HG02938 (cell line): ENCODE measurements around the gene CFAP47.
"Not testable (repeated sequence)": the region's sequence is repeated elsewhere in the genome, so short reads cannot be mapped to it uniquely, and the experiment has no call there.

Experiments used
- ATAC-seq: cut with Tn5 transposase; IDR thresholded peaks from one replicate; pipeline ENCODE4 v1.9.1; 2021; ENCODE audit warnings: mild to moderate bottlenecking, moderate library complexity; ENCODE audit not compliant: unreplicated experiment

The CFAP47 gene

GRCh38 chrX:35919536-35920309 lies at the start of gene CFAP47:
CFAP47 (plus strand) TSS chrX:35919734; CDS start chrX:35919800, 66 bp downstream.
- no peak for ATAC-seq

GRCh38 chrX:35880601-35881000 lies 38.9 kb upstream of the CFAP47 start:
- no peak for ATAC-seq

GRCh38 chrX:35886135-35886534 lies 33.4 kb upstream of the CFAP47 start:
- ATAC-seq, result no peak

- no peak for ATAC-seq
Measured at GRCh38 chrX:35890699-35891098, 28.8 kb upstream of the CFAP47 start.

- ATAC-seq, result not testable (repeated sequence)
Measured at GRCh38 chrX:35986816-35987215, 67.3 kb downstream of the CFAP47 start.

- no peak for ATAC-seq
Measured at GRCh38 chrX:36007207-36007606, 87.7 kb downstream of the CFAP47 start.

- no peak for ATAC-seq
Measured at GRCh38 chrX:36019125-36019524, 99.6 kb downstream of the CFAP47 start.

GRCh38 chrX:36035550-36035949 lies 116.0 kb downstream of the CFAP47 start:
- ATAC-seq, result no peak

GRCh38 chrX:36062778-36063177 lies 143.2 kb downstream of the CFAP47 start:
- no peak for ATAC-seq

- ATAC-seq, result no peak
Measured at GRCh38 chrX:36071061-36071460, 151.5 kb downstream of the CFAP47 start.

- not testable (repeated sequence) for ATAC-seq
Measured at GRCh38 chrX:36075009-36075408, 155.5 kb downstream of the CFAP47 start.

- ATAC-seq, result no peak
Measured at GRCh38 chrX:36083256-36083655, 163.7 kb downstream of the CFAP47 start.

GRCh38 chrX:36087366-36087765 lies 167.8 kb downstream of the CFAP47 start:
- no peak for ATAC-seq

GRCh38 chrX:36088939-36089338 lies 169.4 kb downstream of the CFAP47 start:
- not testable (repeated sequence) for ATAC-seq

- ATAC-seq, result no peak
Measured at GRCh38 chrX:36102425-36102824, 182.9 kb downstream of the CFAP47 start.

- ATAC-seq, result no peak
Measured at GRCh38 chrX:36116222-36116621, 196.7 kb downstream of the CFAP47 start.

- ATAC-seq, result no peak
Measured at GRCh38 chrX:36159254-36159653, 239.7 kb downstream of the CFAP47 start.

GRCh38 chrX:36160081-36160480 lies 240.5 kb downstream of the CFAP47 start:
- ATAC-seq, result no peak

- ATAC-seq, result no peak
Measured at GRCh38 chrX:36198575-36198974, 279.0 kb downstream of the CFAP47 start.

- ATAC-seq, result no peak
Measured at GRCh38 chrX:36199928-36200327, 280.4 kb downstream of the CFAP47 start.

- ATAC-seq, result no peak
Measured at GRCh38 chrX:36214924-36215323, 295.4 kb downstream of the CFAP47 start.

- no peak for ATAC-seq
Measured at GRCh38 chrX:36218801-36219200, 299.3 kb downstream of the CFAP47 start.
